HEK293 (cell line): ENCODE measurements around the gene RNF217.

Experiments
- CTCF ChIA-PET: fragments of 350-600 bp; formaldehyde crosslinking; extraction: SDS; loops from one replicate; lab custom pipeline; 2021; ENCODE audit warnings: antibody characterized with exemption; lab: Yijun Ruan, JAX
- POLR2A ChIA-PET: fragments of 300-600 bp; formaldehyde crosslinking; extraction: SDS; loops from one replicate; lab custom pipeline; 2020; ENCODE audit warnings: antibody characterized with exemption, inconsistent platforms; lab: Yijun Ruan, JAX
- H3K27ac ChIP-seq: fragments of 200-500 bp; sonication (Bioruptor generic); 2 replicates; pipeline ENCODE4 v1.5.1; 2014; ENCODE audit warnings: low read depth, low read length, control low read depth, inconsistent platforms; ENCODE audit errors: extremely low read depth
- H3K36me3 ChIP-seq, 2 experiments: fragments of 200-500 bp in 1 of 2; sonication (Bioruptor generic) in 1 of 2; 1 replicate in 1 of 2; 2 replicates in 1 of 2; pipeline ENCODE4 v1.5.1; 2014 to 2017; ENCODE audit warnings: inconsistent platforms in 2 of 2, low read length in 2 of 2; ENCODE audit not compliant: control insufficient read depth in 2 of 2, insufficient read depth in 1 of 2
- H3K4me1 ChIP-seq: fragments of 200-500 bp; sonication (Bioruptor generic); 2 replicates; pipeline ENCODE4 v1.5.1; 2014; ENCODE audit warnings: mild to moderate bottlenecking, low read length, inconsistent platforms; ENCODE audit not compliant: control insufficient read depth, insufficient read depth
- H3K4me3 ChIP-seq: 2 replicates; pipeline ENCODE4 v1.5.1; 2011; ENCODE audit warnings: low read depth, mild to moderate bottlenecking, control low read depth, low read length, moderate library complexity
- H3K9me3 ChIP-seq: fragments of 200-500 bp; sonication (Bioruptor generic); 2 replicates; pipeline ENCODE4 v1.5.1; 2014; ENCODE audit warnings: low read depth, low read length, inconsistent platforms; ENCODE audit not compliant: control insufficient read depth, insufficient read depth
- BCL6B ChIP-seq: fragments of 450-650 bp; formaldehyde crosslinking; IDR thresholded peaks from 2 replicates; pipeline ENCODE4 v1.5.1; 2017; ENCODE audit warnings: missing biosample characterization, missing genetic modification characterization
- GFI1B ChIP-seq: fragments of 450-650 bp; formaldehyde crosslinking; IDR thresholded peaks from 2 replicates; pipeline ENCODE4 v1.5.1; 2016; ENCODE audit warnings: missing biosample characterization, missing genetic modification characterization
- GLI4 ChIP-seq: fragments of 450-650 bp; formaldehyde crosslinking; IDR thresholded peaks from 2 replicates; pipeline ENCODE4 v1.5.1; 2016; ENCODE audit warnings: missing biosample characterization, missing genetic modification characterization
- KLF9 ChIP-seq: fragments of 450-650 bp; formaldehyde crosslinking; IDR thresholded peaks from 2 replicates; pipeline ENCODE4 v1.5.1; 2016; ENCODE audit warnings: missing biosample characterization, missing genetic modification characterization, low read depth
- MEIS1 ChIP-seq: sonication (generic); formaldehyde crosslinking; IDR thresholded peaks from 2 replicates; pipeline ENCODE4 v1.8.1; 2022; ENCODE audit warnings: missing genetic modification reagents, mild to moderate bottlenecking, borderline replicate concordance
- PRDM1 ChIP-seq: fragments of 450-650 bp; formaldehyde crosslinking; IDR thresholded peaks from 2 replicates; pipeline ENCODE4; 2016; ENCODE audit warnings: missing biosample characterization, missing genetic modification characterization
- SP7 ChIP-seq: fragments of 450-650 bp; formaldehyde crosslinking; IDR thresholded peaks from 2 replicates; pipeline ENCODE4 v1.5.1; 2016; ENCODE audit warnings: missing biosample characterization, missing genetic modification characterization
- ZBTB44 ChIP-seq: fragments of 450-650 bp; IDR thresholded peaks from 2 replicates; pipeline ENCODE4 v1.5.1; 2018; ENCODE audit warnings: missing biosample characterization, mild to moderate bottlenecking, missing genetic modification characterization
- ZEB2 ChIP-seq: fragments of 450-650 bp; formaldehyde crosslinking; IDR thresholded peaks from 2 replicates; pipeline ENCODE4 v1.5.1; 2016; ENCODE audit warnings: missing biosample characterization, missing genetic modification characterization
- ZFP3 ChIP-seq: fragments of 450-650 bp; formaldehyde crosslinking; IDR thresholded peaks from 2 replicates; pipeline ENCODE4 v1.5.1; 2016; ENCODE audit warnings: low read depth, missing biosample characterization, missing genetic modification characterization
- ZNF132 ChIP-seq: fragments of 450-650 bp; formaldehyde crosslinking; IDR thresholded peaks from 2 replicates; pipeline ENCODE4 v1.5.1; 2017; ENCODE audit warnings: missing biosample characterization, missing genetic modification characterization, borderline replicate concordance
- ZNF155 ChIP-seq: fragments of 450-650 bp; formaldehyde crosslinking; IDR thresholded peaks from 2 replicates; pipeline ENCODE4 v1.5.1; 2016; ENCODE audit warnings: missing biosample characterization, missing genetic modification characterization
- ZNF175 ChIP-seq: fragments of 450-650 bp; formaldehyde crosslinking; IDR thresholded peaks from 2 replicates; pipeline ENCODE4 v1.5.1; 2016; ENCODE audit warnings: missing biosample characterization, missing genetic modification characterization
- ZNF18 ChIP-seq: fragments of 450-650 bp; formaldehyde crosslinking; IDR thresholded peaks from 2 replicates; pipeline ENCODE4 v1.5.1; 2016; ENCODE audit warnings: missing biosample characterization, missing genetic modification characterization
- ZNF280C ChIP-seq: fragments of 450-650 bp; formaldehyde crosslinking; IDR thresholded peaks from 2 replicates; pipeline ENCODE4 v1.5.1; 2016; ENCODE audit warnings: missing biosample characterization, missing genetic modification characterization
- ZNF311 ChIP-seq: fragments of 450-650 bp; formaldehyde crosslinking; IDR thresholded peaks from 2 replicates; pipeline ENCODE4 v1.5.1; 2017; ENCODE audit warnings: missing biosample characterization, missing genetic modification characterization, borderline replicate concordance
- ZNF366 ChIP-seq: fragments of 450-650 bp; formaldehyde crosslinking; conservative IDR thresholded peaks from 2 replicates; pipeline ENCODE4 v1.5.1; 2016; ENCODE audit warnings: missing biosample characterization, missing genetic modification characterization
- ZNF48 ChIP-seq: fragments of 450-650 bp; formaldehyde crosslinking; IDR thresholded peaks from 2 replicates; pipeline ENCODE4 v1.5.1; 2016; ENCODE audit warnings: missing biosample characterization, missing genetic modification characterization
- ZNF530 ChIP-seq: fragments of 450-650 bp; formaldehyde crosslinking; IDR thresholded peaks from 2 replicates; pipeline ENCODE4 v1.5.1; 2016; ENCODE audit warnings: low read depth, missing biosample characterization, missing genetic modification characterization
- ZNF555 ChIP-seq: fragments of 450-650 bp; formaldehyde crosslinking; conservative IDR thresholded peaks from 2 replicates; pipeline ENCODE4 v1.5.1; 2017; ENCODE audit warnings: missing biosample characterization, mild to moderate bottlenecking, missing genetic modification characterization, inconsistent platforms
- ZNF585B ChIP-seq: fragments of 450-650 bp; formaldehyde crosslinking; IDR thresholded peaks from 2 replicates; pipeline ENCODE4 v1.5.1; 2016; ENCODE audit warnings: missing biosample characterization, missing genetic modification characterization
- ZNF600 ChIP-seq: fragments of 450-650 bp; formaldehyde crosslinking; IDR thresholded peaks from 2 replicates; pipeline ENCODE4 v1.5.1; 2016; ENCODE audit warnings: missing biosample characterization, missing genetic modification characterization
- ZNF623 ChIP-seq: fragments of 450-650 bp; formaldehyde crosslinking; IDR thresholded peaks from 2 replicates; pipeline ENCODE4 v1.5.1; 2016; ENCODE audit warnings: missing biosample characterization, missing genetic modification characterization
- ZNF658 ChIP-seq: fragments of 450-650 bp; formaldehyde crosslinking; IDR thresholded peaks from 2 replicates; pipeline ENCODE4; 2016; ENCODE audit warnings: missing biosample characterization, missing genetic modification characterization
- ZNF692 ChIP-seq: fragments of 450-650 bp; formaldehyde crosslinking; IDR thresholded peaks from 2 replicates; pipeline ENCODE4 v1.5.1; 2016; ENCODE audit warnings: missing biosample characterization, missing genetic modification characterization
- ZXDB ChIP-seq: fragments of 450-650 bp; formaldehyde crosslinking; IDR thresholded peaks from 2 replicates; pipeline ENCODE4 v1.5.1; 2016; ENCODE audit warnings: missing biosample characterization, missing genetic modification characterization

The RNF217 gene

GRCh38 chr6:124995131-124995530, 32.9 kb downstream of the RNF217 start:
- Histone ChIP-seq H3K36me3 (peaks cover 0 to 5% of the 10 kb centered on the region in 2 experiments; a peak in 1 of 3 replicates), H3K9me3 (no peaks in the 10 kb centered on the region), H3K4me3 (no peak overlapping the region), H3K27ac (no peak overlapping the region), H3K4me1 (peaks cover 12% of the 10 kb centered on the region; the same call in 1 of the 2 replicates)
- POLR2A ChIA-PET: no interaction called here
- CTCF ChIA-PET: interaction anchor here (0.9 kb wide), 1 partner anchor 9 kb away, joined by 4 read pairs; no protein-coding TSS in a partner anchor
- no peak for TF ChIP-seq ZNF530 (tag by site-specific recombination)
- no peak for TF ChIP-seq BCL6B (tag by site-specific recombination)
- no peak for TF ChIP-seq ZNF311 (tag by site-specific recombination)
- TF ChIP-seq ZNF155: no peak
- TF ChIP-seq ZNF18: no peak
- no peak for TF ChIP-seq ZNF48 (tag by site-specific recombination)
- TF ChIP-seq MEIS1 (CRISPR knock-in tag): no peak

- ChIA-PET POLR2A (no interaction called here), CTCF (interaction anchor here (0.6 kb wide), 1 partner anchor 100 kb away, joined by 3 read pairs; no protein-coding TSS in a partner anchor)
- H3K36me3 ChIP-seq: peaks cover 0 to 5% of the 10 kb centered on the region in 2 experiments; a peak in 1 of 3 replicates
- H3K9me3 ChIP-seq: no peaks in the 10 kb centered on the region
- no peak overlapping the region for H3K27ac ChIP-seq
- TF ChIP-seq ZNF555 (tag by site-specific recombination) (no peak), ZNF175 (tag by site-specific recombination) (no peak), ZNF692 (no peak), KLF9 (tag by site-specific recombination) (no peak), ZXDB (tag by site-specific recombination) (no peak), ZNF585B (tag by site-specific recombination) (no peak), ZNF280C (tag by site-specific recombination) (no peak), SP7 (tag by site-specific recombination) (no peak), ZNF366 (tag by site-specific recombination) (no peak), ZNF600 (tag by site-specific recombination) (no peak), GFI1B (tag by site-specific recombination) (no peak), ZNF623 (tag by site-specific recombination) (no peak), ZNF658 (tag by site-specific recombination) (no peak), ZEB2 (tag by site-specific recombination) (no peak), ZBTB44 (tag by site-specific recombination) (no peak), ZFP3 (no peak), ZNF132 (tag by site-specific recombination) (no peak), PRDM1 (tag by site-specific recombination) (no peak), GLI4 (tag by site-specific recombination) (no peak)
- H3K4me1 ChIP-seq: peaks cover 12% of the 10 kb centered on the region; the same call in 1 of the 2 replicates
- H3K4me3 ChIP-seq: no peak overlapping the region
Observed at GRCh38 chr6:124995645-124996325, 33.5 kb downstream of the RNF217 start.
